Osteocyte (in vitro differentiated cells): Measurements from ENCODE around the gene TRERF1. TPM values are rescaled to one million over a fixed set of nuclear protein-coding genes. Genes with fewer than 3 reads are reported as not detected.

Experiments used
- DNase-seq: peaks from one replicate; pipeline ENCODE4 v3.0.0; 2021; ENCODE audit warnings: mixed read lengths; ENCODE audit not compliant: unreplicated experiment; ENCODE audit errors: extremely low spot score
- H3K27ac Mint-ChIP-seq: one replicate; pipeline ENCODE4 v1.8.0; 2021; ENCODE audit warnings: mild to moderate bottlenecking, mixed read lengths; ENCODE audit not compliant: unreplicated experiment
- H3K27me3 Mint-ChIP-seq: one replicate; pipeline ENCODE4 v1.8.0; 2021; ENCODE audit warnings: mixed read lengths; ENCODE audit not compliant: unreplicated experiment
- H3K36me3 Mint-ChIP-seq: one replicate; pipeline ENCODE4 v1.8.0; 2021; ENCODE audit warnings: mixed read lengths; ENCODE audit not compliant: unreplicated experiment
- H3K4me1 Mint-ChIP-seq: one replicate; pipeline ENCODE4 v1.8.0; 2021; ENCODE audit warnings: mixed read lengths; ENCODE audit not compliant: unreplicated experiment
- H3K4me3 Mint-ChIP-seq: one replicate; pipeline ENCODE4 v1.8.0; 2021; ENCODE audit warnings: mild to moderate bottlenecking, moderate library complexity, mixed read lengths; ENCODE audit not compliant: unreplicated experiment
- H3K9me3 Mint-ChIP-seq: one replicate; pipeline ENCODE4 v1.8.0; 2021; ENCODE audit warnings: mixed read lengths; ENCODE audit not compliant: unreplicated experiment
- total RNA-seq: library from RNA; stranded (reverse); gene quantifications from 2 replicates; pipeline ENCODE4 v1.2.1, GENCODE V29; 2021
- TF ChIP-seq, protein P1 (sequence below): fragments of 200-600 bp; sonication (generic); IDR thresholded peaks from 2 replicates; pipeline ENCODE4 v1.5.0; 2021; ENCODE audit warnings: antibody characterized with exemption, mild to moderate bottlenecking, moderate library complexity

The TRERF1 gene
- total RNA-seq, 1 donor from 2014 or later, result 6.4 TPM

DNA sequence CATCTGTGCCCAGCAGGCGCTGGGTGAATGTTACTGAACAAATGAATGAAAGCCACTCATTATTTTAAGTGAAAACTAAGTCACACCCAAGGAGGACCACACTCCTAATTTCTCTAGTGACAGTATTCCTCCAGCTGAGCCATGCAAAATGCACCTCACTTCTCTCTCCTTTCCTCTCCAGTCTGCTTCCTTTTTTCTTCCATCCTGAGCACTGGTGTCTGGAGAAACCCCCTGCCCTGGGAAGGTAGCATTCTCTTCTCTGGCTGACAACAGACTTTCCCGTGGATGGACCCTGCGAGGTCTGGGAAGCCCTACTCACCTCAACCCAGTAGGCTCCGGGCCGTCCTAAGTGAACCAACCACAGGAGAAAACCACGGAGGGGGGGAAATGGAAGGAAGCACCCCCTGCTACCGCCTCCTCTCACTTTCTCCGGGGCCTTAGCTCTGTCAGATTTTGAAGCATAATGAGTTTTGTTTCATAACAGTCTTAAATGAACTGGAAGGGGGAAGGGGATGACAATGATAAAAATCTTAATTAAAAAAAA, 22.6 kb downstream of the TRERF1 start:
- DNase-seq, result no peak
- Mint-ChIP-seq H3K4me3 (no peak overlapping the region), H3K9me3 (peaks cover 3% of the 10 kb centered on the region), H3K36me3 (peaks cover 18% of the 10 kb centered on the region), H3K27me3 (no peaks in the 10 kb centered on the region), H3K27ac (peak overlapping the region; percentile 29), H3K4me1 (peaks cover 26% of the 10 kb centered on the region)
- TF ChIP-seq, protein P1, sequence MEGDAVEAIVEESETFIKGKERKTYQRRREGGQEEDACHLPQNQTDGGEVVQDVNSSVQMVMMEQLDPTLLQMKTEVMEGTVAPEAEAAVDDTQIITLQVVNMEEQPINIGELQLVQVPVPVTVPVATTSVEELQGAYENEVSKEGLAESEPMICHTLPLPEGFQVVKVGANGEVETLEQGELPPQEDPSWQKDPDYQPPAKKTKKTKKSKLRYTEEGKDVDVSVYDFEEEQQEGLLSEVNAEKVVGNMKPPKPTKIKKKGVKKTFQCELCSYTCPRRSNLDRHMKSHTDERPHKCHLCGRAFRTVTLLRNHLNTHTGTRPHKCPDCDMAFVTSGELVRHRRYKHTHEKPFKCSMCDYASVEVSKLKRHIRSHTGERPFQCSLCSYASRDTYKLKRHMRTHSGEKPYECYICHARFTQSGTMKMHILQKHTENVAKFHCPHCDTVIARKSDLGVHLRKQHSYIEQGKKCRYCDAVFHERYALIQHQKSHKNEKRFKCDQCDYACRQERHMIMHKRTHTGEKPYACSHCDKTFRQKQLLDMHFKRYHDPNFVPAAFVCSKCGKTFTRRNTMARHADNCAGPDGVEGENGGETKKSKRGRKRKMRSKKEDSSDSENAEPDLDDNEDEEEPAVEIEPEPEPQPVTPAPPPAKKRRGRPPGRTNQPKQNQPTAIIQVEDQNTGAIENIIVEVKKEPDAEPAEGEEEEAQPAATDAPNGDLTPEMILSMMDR, result no peak

DNA sequence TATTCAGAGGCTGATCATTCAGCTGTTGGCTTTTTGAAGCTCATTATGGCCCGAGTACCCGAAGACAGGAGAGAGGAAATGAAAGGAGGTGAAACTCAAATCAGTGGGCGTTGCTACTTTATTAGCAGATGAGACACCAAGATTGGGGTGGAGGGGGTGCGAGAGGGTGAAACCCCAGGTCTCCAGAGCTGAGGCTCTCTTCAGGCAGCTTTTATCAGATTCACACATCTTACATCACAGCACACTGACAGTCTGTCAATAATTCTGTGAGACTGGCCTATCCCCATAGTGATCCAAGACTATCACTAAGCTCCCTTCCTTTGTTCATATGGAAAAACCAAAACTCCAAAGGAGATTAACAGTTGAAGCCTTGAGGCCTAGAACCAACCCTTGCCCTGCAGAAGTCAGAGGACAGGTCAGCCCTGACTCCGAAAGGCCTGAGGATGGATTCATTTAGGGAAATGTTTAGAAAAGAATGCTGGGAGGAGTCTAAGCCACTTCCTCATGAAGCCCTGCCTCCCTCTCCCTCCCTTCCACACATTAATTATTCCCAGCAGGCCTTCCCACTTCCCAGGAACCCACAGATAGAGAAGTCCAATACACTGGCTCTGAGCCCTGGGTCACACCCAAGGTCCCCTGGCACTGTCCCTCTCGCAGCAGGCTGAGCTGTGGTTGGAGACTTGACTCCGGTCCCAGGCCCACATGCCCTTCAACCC, 23.2 kb downstream of the TRERF1 start:
- no peaks in the 10 kb centered on the region for H3K9me3 Mint-ChIP-seq
- H3K4me1 Mint-ChIP-seq, result peaks cover 26% of the 10 kb centered on the region
- no peaks in the 10 kb centered on the region for H3K27me3 Mint-ChIP-seq
- no peak overlapping the region for H3K4me3 Mint-ChIP-seq
- TF ChIP-seq, protein P1, result no peak
- DNase-seq, result no peak
- H3K27ac Mint-ChIP-seq, result peak overlapping the region; percentile 29
- peaks cover 13% of the 10 kb centered on the region for H3K36me3 Mint-ChIP-seq

DNA sequence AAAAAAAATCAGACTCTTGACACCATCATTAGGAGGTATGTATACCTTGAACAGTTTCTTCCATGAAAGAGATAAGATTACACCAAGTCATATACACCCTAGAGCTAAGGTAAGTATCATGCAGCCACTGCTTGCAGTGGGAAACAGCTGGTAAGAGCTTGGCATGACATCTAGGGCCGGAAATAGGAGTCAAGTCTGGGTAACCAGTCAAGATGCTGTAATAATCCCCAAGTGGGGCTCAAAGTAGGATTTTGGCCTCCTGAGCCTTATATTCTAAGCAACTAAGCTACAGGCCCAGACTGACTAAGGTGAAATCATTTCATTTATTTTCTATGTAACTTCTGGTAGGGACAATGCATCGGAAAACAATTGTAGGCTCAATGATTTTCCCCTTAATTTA, 23.9 kb downstream of the TRERF1 start:
- Mint-ChIP-seq H3K9me3 (no peaks in the 10 kb centered on the region), H3K36me3 (peaks cover 9% of the 10 kb centered on the region), H3K27me3 (no peaks in the 10 kb centered on the region), H3K4me1 (peaks cover 26% of the 10 kb centered on the region), H3K4me3 (no peak overlapping the region), H3K27ac (no peak overlapping the region)
- DNase-seq, result no peak
- TF ChIP-seq, protein P1, result no peak

DNA sequence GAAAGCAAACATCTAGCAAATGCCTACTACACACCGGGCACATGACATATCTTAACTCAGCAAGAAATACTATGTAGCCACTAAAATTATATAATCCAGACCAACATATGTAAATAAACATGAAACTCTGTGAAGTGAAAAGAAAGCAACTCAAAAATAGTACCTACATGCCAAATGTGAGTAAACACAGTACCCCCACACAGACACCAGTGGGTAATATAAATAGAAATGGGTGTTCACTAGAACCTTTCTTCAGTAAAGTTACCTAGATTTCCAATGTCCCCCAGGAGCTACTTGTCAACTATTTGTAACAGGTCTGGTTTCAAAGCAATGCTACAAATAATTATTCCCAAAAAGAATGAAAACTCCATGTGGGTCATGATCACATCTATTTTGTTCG, 25.5 kb downstream of the TRERF1 start:
- Mint-ChIP-seq H3K27ac (no peak overlapping the region), H3K4me1 (peaks cover 26% of the 10 kb centered on the region), H3K9me3 (no peaks in the 10 kb centered on the region), H3K4me3 (no peak overlapping the region), H3K27me3 (no peaks in the 10 kb centered on the region), H3K36me3 (peaks cover 10% of the 10 kb centered on the region)
- no peak for DNase-seq
- TF ChIP-seq, protein P1, result no peak

DNA sequence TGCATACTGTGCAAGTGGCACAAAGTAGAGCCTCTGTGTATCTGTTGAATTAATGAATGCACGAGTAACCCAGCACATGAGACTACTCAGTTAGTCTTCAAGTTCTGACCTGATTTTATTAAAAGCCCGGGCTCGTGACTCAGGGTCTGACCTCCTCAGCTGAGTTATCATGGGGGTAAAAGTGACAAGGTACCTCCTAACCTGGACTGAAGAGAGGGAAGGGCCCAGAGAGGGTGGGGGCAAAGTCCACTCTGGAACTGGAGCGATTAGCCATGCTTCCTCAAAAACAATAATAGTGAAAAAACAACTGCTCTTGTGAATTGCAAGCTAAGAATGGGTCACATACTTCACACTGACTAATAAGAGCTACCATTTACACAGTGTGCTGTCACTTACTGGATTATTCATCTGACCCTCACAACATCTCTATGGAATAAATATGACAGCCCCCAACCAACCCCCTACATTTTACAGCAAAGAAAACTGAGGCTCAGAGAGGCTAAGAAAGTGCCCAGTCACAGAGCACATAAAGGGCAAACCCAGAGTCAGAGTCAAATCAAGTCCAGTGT, 26.7 kb downstream of the TRERF1 start:
- no peaks in the 10 kb centered on the region for H3K9me3 Mint-ChIP-seq
- DNase-seq, result no peak
- no peak overlapping the region for H3K4me3 Mint-ChIP-seq
- TF ChIP-seq, protein P1, result no peak
- peaks cover 26% of the 10 kb centered on the region for H3K4me1 Mint-ChIP-seq
- H3K36me3 Mint-ChIP-seq, result peaks cover 7% of the 10 kb centered on the region
- no peak overlapping the region for H3K27ac Mint-ChIP-seq
- no peaks in the 10 kb centered on the region for H3K27me3 Mint-ChIP-seq
